IMR-90 (cell line): ENCODE results near the gene PLCG1. TPM values are rescaled to one million over a fixed set of nuclear protein-coding genes. Genes with fewer than 3 reads are reported as not detected.

Source experiments
- ATAC-seq: fragments of 200-7000 bp; cut with Tn5 transposase; 2 replicates; pipeline ENCODE4 v1.9.1; 2020; ENCODE audit warnings: low read depth, mild to moderate bottlenecking, moderate library complexity
- BruUV-seq: library from RNA; stranded (reverse); fragments of 400-500 nt; replicated peaks from 2 replicates; lab custom pipeline; 2021; lab: Mats Ljungman, UMichigan
- CTCF ChIA-PET: fragments of 300-600 bp; formaldehyde crosslinking; extraction: SDS; loops from one replicate; lab custom pipeline; 2021; ENCODE audit warnings: antibody characterized with exemption; lab: Yijun Ruan, JAX
- POLR2A ChIA-PET: fragments of 300-600 bp; sonication (Branson Sonifier 250); formaldehyde crosslinking; loops from one replicate; lab custom pipeline; 2022; ENCODE audit warnings: antibody characterized with exemption; ENCODE audit not compliant: unreplicated experiment; lab: Charles Lee
- DNase-seq: peaks from one replicate; pipeline ENCODE4 v3.0.0; 2013
- H2AFZ ChIP-seq: replicated peaks from 2 replicates; pipeline ENCODE3; 2013; ENCODE audit warnings: low read length, mild to moderate bottlenecking; ENCODE audit not compliant: poor library complexity
- H2AK5ac ChIP-seq: 2 replicates; pipeline ENCODE4 v1.6.1; 2013; ENCODE audit warnings: low read depth, low read length, inconsistent platforms
- H2AK9ac ChIP-seq: replicated peaks from 2 replicates; pipeline ENCODE3; 2013; ENCODE audit warnings: mild to moderate bottlenecking, low read depth, low read length, moderate library complexity; ENCODE audit not compliant: poor library complexity
- H2BK120ac ChIP-seq: 2 replicates; pipeline ENCODE4 v1.6.1; 2013; ENCODE audit warnings: low read depth, low read length, inconsistent platforms
- H2BK15ac ChIP-seq: 3 replicates; pipeline ENCODE4 v1.6.1; 2013; ENCODE audit warnings: low read depth, low read length, inconsistent platforms
- H2BK20ac ChIP-seq: 2 replicates; pipeline ENCODE4 v1.6.1; 2013; ENCODE audit warnings: low read depth, mild to moderate bottlenecking, inconsistent platforms, low read length, moderate library complexity
- H2BK5ac ChIP-seq: 2 replicates; pipeline ENCODE4 v1.6.1; 2013; ENCODE audit warnings: mild to moderate bottlenecking, low read depth, low read length, inconsistent platforms; ENCODE audit not compliant: poor library complexity, severe bottlenecking
- H3K14ac ChIP-seq: replicated peaks from 2 replicates; pipeline ENCODE4 v1.6.1; 2013; ENCODE audit warnings: low read depth, low read length, inconsistent platforms
- H3K18ac ChIP-seq: 2 replicates; pipeline ENCODE4 v1.6.1; 2013; ENCODE audit warnings: low read depth, low read length, control low read depth
- H3K23ac ChIP-seq: 2 replicates; pipeline ENCODE4 v1.6.1; 2013; ENCODE audit warnings: low read depth, low read length, inconsistent platforms
- H3K27ac ChIP-seq: 2 replicates; pipeline ENCODE4 v1.5.1; 2013; ENCODE audit warnings: mild to moderate bottlenecking, control low read depth, low read length; ENCODE audit not compliant: insufficient read depth
- H3K27me3 ChIP-seq: 2 replicates; pipeline ENCODE4 v1.6.1; 2013; ENCODE audit warnings: low read length; ENCODE audit not compliant: control insufficient read depth, insufficient read depth
- H3K36me3 ChIP-seq: 2 replicates; pipeline ENCODE4 v1.6.1; 2013; ENCODE audit warnings: low read length, mixed read lengths; ENCODE audit not compliant: control insufficient read depth, insufficient read depth
- H3K4ac ChIP-seq: 2 replicates; pipeline ENCODE4 v1.6.1; 2013; ENCODE audit warnings: low read depth, low read length, inconsistent platforms
- H3K4me1 ChIP-seq: 2 replicates; pipeline ENCODE4 v1.6.1; 2013; ENCODE audit warnings: low read length, mixed read lengths; ENCODE audit not compliant: control insufficient read depth, insufficient read depth
- H3K4me2 ChIP-seq: 2 replicates; pipeline ENCODE4 v1.6.1; 2013; ENCODE audit warnings: low read depth, mild to moderate bottlenecking, control low read depth, low read length, moderate library complexity
- H3K4me3 ChIP-seq: 2 replicates; pipeline ENCODE4 v1.5.1; 2013; ENCODE audit warnings: low read depth, mild to moderate bottlenecking, control low read depth, low read length, moderate library complexity; ENCODE audit not compliant: insufficient read depth
- H3K56ac ChIP-seq: 2 replicates; pipeline ENCODE4 v1.6.1; 2013; ENCODE audit warnings: low read length, inconsistent platforms; ENCODE audit not compliant: insufficient read depth; ENCODE audit errors: extremely low read depth
- H3K79me1 ChIP-seq, 2 experiments: 2 replicates each; pipeline ENCODE4 v1.6.1; 2013; ENCODE audit warnings: low read length in 2 of 2, inconsistent platforms in 1 of 2, low read depth in 1 of 2
- H3K9ac ChIP-seq: 2 replicates; pipeline ENCODE4 v1.6.1; 2013; ENCODE audit warnings: low read depth, low read length, control low read depth
- H3K9me1 ChIP-seq: 2 replicates; pipeline ENCODE4 v1.6.1; 2013; ENCODE audit warnings: low read length, inconsistent platforms; ENCODE audit not compliant: insufficient read depth
- H3K9me3 ChIP-seq: 2 replicates; pipeline ENCODE4 v1.6.1; 2013; ENCODE audit warnings: low read length; ENCODE audit not compliant: control insufficient read depth, insufficient read depth
- H4K20me1 ChIP-seq: 2 replicates; pipeline ENCODE4 v1.6.1; 2013; ENCODE audit warnings: low read length, inconsistent platforms; ENCODE audit not compliant: insufficient read depth
- H4K5ac ChIP-seq: 2 replicates; pipeline ENCODE4 v1.6.1; 2013; ENCODE audit warnings: mild to moderate bottlenecking, low read depth, low read length, control low read depth
- H4K8ac ChIP-seq, 2 experiments: 2 replicates each; pipeline ENCODE4 v1.6.1; 2013; ENCODE audit warnings: low read depth in 2 of 2, low read length in 2 of 2, control low read depth in 1 of 2, inconsistent platforms in 1 of 2
- H4K91ac ChIP-seq: 2 replicates; pipeline ENCODE4 v1.6.1; 2013; ENCODE audit warnings: low read depth, low read length, inconsistent platforms; ENCODE audit not compliant: insufficient read depth
- CHD1 ChIP-seq: IDR thresholded peaks from 2 replicates; pipeline ENCODE4 v1.6.1; 2012; ENCODE audit warnings: low read depth, low read length, improper control_type of control experiment
- FOS ChIP-seq: fragments of 150-350 bp; IDR thresholded peaks from 2 replicates; pipeline ENCODE4 v1.6.1; 2016; ENCODE audit warnings: low read depth, low read length
- MAZ ChIP-seq: IDR thresholded peaks from 2 replicates; pipeline ENCODE4 v1.6.1; 2012; ENCODE audit warnings: low read depth, mild to moderate bottlenecking, low read length, improper control_type of control experiment, moderate library complexity, borderline replicate concordance
- POLR2A ChIP-seq: IDR thresholded peaks from 2 replicates; pipeline ENCODE4 v1.6.1; 2012; ENCODE audit warnings: mild to moderate bottlenecking, low read depth, low read length
- RAD21 ChIP-seq: IDR thresholded peaks from 2 replicates; pipeline ENCODE4 v1.6.1; 2012; ENCODE audit warnings: low read length, improper control_type of control experiment
- RCOR1 ChIP-seq: IDR thresholded peaks from 2 replicates; pipeline ENCODE4 v1.6.1; 2012; ENCODE audit warnings: mild to moderate bottlenecking, low read length, improper control_type of control experiment; ENCODE audit not compliant: insufficient replicate concordance
- RFX5 ChIP-seq: IDR thresholded peaks from 2 replicates; pipeline ENCODE4 v1.8.0; 2012; ENCODE audit warnings: low read depth, mild to moderate bottlenecking, low read length, moderate library complexity
- WGBS, 2 experiments: methylation state at CpG; one replicate each; pipeline versions ENCODE4 v1.1.5 to v1.1.7; 2013; ENCODE audit warnings: missing lambda C conversion rate in 2 of 2; ENCODE audit not compliant: insufficient read length in 1 of 2; ENCODE audit errors: extremely low coverage in 2 of 2; 5-methylcytosine and 5-hydroxymethylcytosine counted together
- dilution Hi-C: fragments of 300-500 bp; cut with HindIII; formaldehyde crosslinking; loops from one replicate; pipeline ENCODE4 v1.14.3; 2018; ENCODE audit warnings: low sequenced_read_pairs; ENCODE audit not compliant: unreplicated experiment
- in situ Hi-C: fragments of 300-500 bp; cut with MboI; formaldehyde crosslinking; loops from 3 replicates; pipeline ENCODE4 v1.14.3; 2019; ENCODE audit warnings: low sequenced_read_pairs, inconsistent platforms, mixed read lengths
- intact Hi-C: fragments of 100-400 bp; cut with micrococcal nuclease; formaldehyde crosslinking; loops from 2 replicates; pipeline ENCODE4 v1.10.0; 2022
- polyA plus RNA-seq, 3 experiments: library from polyadenylated mRNA; depleted of rRNA; stranded (reverse); fragments of >200 nt; gene quantifications; 2 replicates each; pipeline ENCODE4 v1.2.3, GENCODE V29; 2012; ENCODE audit warnings: low replicate concordance in 1 of 3
- total RNA-seq: library from RNA; depleted of rRNA; stranded (reverse); fragments of >200 nt; gene quantifications from 2 replicates; pipeline ENCODE4 v1.2.3, GENCODE V29; 2012
- TF ChIP-seq, protein P1 (sequence below): conservative IDR thresholded peaks from 2 replicates; pipeline ENCODE4 v1.5.1; 2012; ENCODE audit warnings: mild to moderate bottlenecking, low read depth, low read length, improper control_type of control experiment

The PLCG1 gene
- total and polyA plus RNA-seq, 2 of the 4 experiments (the other 2 are of a cell fraction): 59.1 to 69.1 TPM

DNA sequence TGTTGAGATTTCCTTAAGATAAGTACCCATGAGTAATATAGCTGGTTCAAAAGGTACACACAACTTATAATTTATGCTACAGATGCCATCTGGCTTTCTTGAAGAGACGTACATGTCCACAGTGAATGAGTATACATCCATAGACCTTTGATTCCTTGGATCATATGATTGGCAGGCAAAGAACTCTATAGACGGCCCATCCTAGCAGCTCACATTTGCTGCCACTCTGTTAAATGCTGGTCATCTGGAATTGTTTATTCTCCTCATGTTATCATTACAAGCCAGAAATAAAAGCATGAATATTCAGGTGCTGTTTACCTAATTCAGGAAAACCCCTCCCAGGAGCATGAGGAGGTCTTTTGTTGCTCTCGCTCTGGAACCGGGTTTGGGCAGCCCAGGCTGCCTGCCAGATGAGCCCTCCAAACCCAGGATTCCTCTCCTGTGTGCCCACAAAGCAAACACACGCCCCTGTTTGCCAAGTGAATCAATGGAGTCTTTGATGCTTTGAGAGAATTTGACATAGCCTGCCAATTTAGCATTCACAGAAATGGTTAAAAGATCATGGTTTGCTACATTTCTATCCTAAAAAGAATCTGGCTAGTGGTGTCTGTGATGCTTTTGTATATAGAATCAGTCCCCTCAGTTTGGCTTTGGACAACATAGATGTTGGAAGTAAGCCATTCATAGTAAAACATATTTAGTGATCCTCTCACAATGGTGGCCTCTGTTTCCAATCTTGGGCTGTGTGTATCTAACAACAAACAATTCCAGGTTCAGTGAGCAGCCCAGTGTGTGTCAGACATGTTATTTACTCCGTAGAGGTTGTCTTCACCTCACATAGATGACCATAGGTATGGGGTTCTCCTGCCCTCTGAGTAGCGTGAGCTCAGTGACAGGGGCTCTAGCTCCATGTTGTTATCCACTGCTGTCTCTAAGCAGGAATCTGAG lies 17.5 kb upstream of the PLCG1 start (continued):
- TF ChIP-seq MAZ: no peak

DNA sequence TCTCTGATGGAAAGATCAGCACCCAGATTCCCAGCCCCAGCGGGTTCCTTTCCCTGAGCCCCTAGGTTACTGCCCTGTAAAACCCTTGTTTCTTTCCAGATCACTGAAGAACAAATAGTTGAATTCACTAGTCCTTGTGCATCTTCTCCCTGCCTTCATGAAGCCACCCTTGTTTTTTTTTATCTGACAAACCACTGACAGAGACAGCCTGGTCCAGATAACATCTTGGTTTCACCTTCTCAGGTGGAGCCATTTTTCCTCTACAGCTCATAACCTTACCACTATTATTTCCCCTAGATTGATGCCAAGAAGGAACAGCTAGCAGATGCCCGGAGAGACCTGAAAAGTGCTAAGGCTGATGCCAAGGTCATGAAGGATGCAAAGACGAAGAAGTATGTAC lies 15.9 kb upstream of the PLCG1 start:
- Histone ChIP-seq H3K23ac (no peak overlapping the region), H3K9ac (no peak overlapping the region), H3K36me3 (peaks cover 74% of the 10 kb centered on the region), H3K4me3 (no peak overlapping the region), H4K5ac (no peak overlapping the region), H3K14ac (no peak overlapping the region), H4K8ac (no peak overlapping the region), H3K79me1 (peaks cover under 1 to 24% of the 10 kb centered on the region in 2 experiments; a peak in 3 of 4 replicates), H2AFZ (no peak overlapping the region), H2BK5ac (no peak overlapping the region), H3K4me1 (no peaks in the 10 kb centered on the region), H3K9me3 (no peaks in the 10 kb centered on the region), H3K27ac (no peak overlapping the region), H3K4ac (no peak overlapping the region), H2BK120ac (no peak overlapping the region), H2BK20ac (no peak overlapping the region), H2AK5ac (no peak overlapping the region), H3K27me3 (no peaks in the 10 kb centered on the region), H3K4me2 (no peak overlapping the region), H2AK9ac (no peak overlapping the region), H4K20me1 (no peaks in the 10 kb centered on the region; the same call in 1 of the 2 replicates), H3K9me1 (peaks cover 7% of the 10 kb centered on the region; the same call in 1 of the 2 replicates), H3K18ac (no peak overlapping the region), H3K56ac (no peak overlapping the region), H2BK15ac (no peak overlapping the region), H4K91ac (no peak overlapping the region)
- TF ChIP-seq FOS: no peak
- no peak for TF ChIP-seq MAZ
- TF ChIP-seq CHD1: no peak
- TF ChIP-seq, protein P1, sequence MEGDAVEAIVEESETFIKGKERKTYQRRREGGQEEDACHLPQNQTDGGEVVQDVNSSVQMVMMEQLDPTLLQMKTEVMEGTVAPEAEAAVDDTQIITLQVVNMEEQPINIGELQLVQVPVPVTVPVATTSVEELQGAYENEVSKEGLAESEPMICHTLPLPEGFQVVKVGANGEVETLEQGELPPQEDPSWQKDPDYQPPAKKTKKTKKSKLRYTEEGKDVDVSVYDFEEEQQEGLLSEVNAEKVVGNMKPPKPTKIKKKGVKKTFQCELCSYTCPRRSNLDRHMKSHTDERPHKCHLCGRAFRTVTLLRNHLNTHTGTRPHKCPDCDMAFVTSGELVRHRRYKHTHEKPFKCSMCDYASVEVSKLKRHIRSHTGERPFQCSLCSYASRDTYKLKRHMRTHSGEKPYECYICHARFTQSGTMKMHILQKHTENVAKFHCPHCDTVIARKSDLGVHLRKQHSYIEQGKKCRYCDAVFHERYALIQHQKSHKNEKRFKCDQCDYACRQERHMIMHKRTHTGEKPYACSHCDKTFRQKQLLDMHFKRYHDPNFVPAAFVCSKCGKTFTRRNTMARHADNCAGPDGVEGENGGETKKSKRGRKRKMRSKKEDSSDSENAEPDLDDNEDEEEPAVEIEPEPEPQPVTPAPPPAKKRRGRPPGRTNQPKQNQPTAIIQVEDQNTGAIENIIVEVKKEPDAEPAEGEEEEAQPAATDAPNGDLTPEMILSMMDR: no peak
- no peak for TF ChIP-seq POLR2A
- TF ChIP-seq RCOR1: no peak
- TF ChIP-seq RFX5: no peak
- no peak for TF ChIP-seq RAD21
- ChIA-PET CTCF (interaction anchor here (0.8 kb wide), 1 partner anchor 11 kb away, joined by 4 read pairs; no protein-coding TSS in a partner anchor), POLR2A (no interaction called here)
- in situ Hi-C loops: no loop called here
- intact Hi-C loops: no loop called here
- ATAC-seq (no peak), DNase-seq (no peak)
- dilution Hi-C loops: no loop called here
- 87% methylated on average over 2 of the region's 3 CpGs; no CpG with 5 or more reads in 1 of the 2 experiments for WGBS, 2 experiments
- BruUV-seq: no TSS peak
